Gastrocnemius medialis (tissue), 4 donors: Measurements from ENCODE around the gene GSTM5. TPM values are rescaled to one million over a fixed set of nuclear protein-coding genes. Genes with fewer than 3 reads are reported as not detected.

ENCODE experiments used
- ATAC-seq, 2 donors: fragments of 150-250 bp; one replicate each; pipeline ENCODE4 v1.9.1; 2016
- DNase-seq, 2 donors: peaks; one replicate each; pipeline ENCODE4 v3.0.0-alpha.2; 2019
- H3K27ac ChIP-seq, 4 donors: fragments of 200-600 bp; sonication (generic); 1 replicate in 1 of 4; 2 replicates in 3 of 4; pipeline ENCODE4 v1.5.1; 2016 to 2018; ENCODE audit warnings: mild to moderate bottlenecking in 2 of 4, moderate library complexity in 1 of 4
- H3K27me3 ChIP-seq, 3 donors: fragments of 200-600 bp; sonication (generic) in 2 of 3; 1 replicate in 1 of 3; 2 replicates in 2 of 3; pipeline versions ENCODE4 v1.5.1 to v1.6.0; 2016 to 2019; ENCODE audit warnings: mild to moderate bottlenecking in 1 of 3, moderate library complexity in 1 of 3
- H3K36me3 ChIP-seq, 2 donors: fragments of 200-600 bp; sonication (generic) in 1 of 2; one replicate each; pipeline ENCODE4 v1.5.1; 2017 to 2018
- H3K4me1 ChIP-seq, 2 donors: fragments of 200-600 bp; sonication (generic) in 1 of 2; one replicate each; pipeline ENCODE4 v1.5.1; 2016 to 2017; ENCODE audit warnings: mild to moderate bottlenecking in 2 of 2
- H3K4me3 ChIP-seq, 4 donors: fragments of 200-600 bp; sonication (generic) in 3 of 4; 1 replicate in 1 of 4; 2 replicates in 3 of 4; pipeline ENCODE4 v1.5.1; 2016 to 2019; ENCODE audit warnings: mild to moderate bottlenecking in 2 of 4
- H3K9me3 ChIP-seq, 3 donors: fragments of 200-600 bp; sonication (generic) in 2 of 3; 1 replicate in 1 of 3; 2 replicates in 2 of 3; pipeline ENCODE4 v1.5.1; 2016 to 2019
- CTCF ChIP-seq, 5 experiments: fragments of 450-650 bp in 3 of 5; fragments of 200-600 bp in 2 of 5; sonication (generic) in 2 of 5; IDR thresholded peaks in 4 of 5; conservative IDR thresholded peaks in 1 of 5; 1 replicate in 4 of 5; 2 replicates in 1 of 5; pipeline ENCODE4 v1.5.1; 2016 to 2019; ENCODE audit warnings: antibody characterized with exemption in 5 of 5, mild to moderate bottlenecking in 3 of 5, moderate library complexity in 3 of 5
- POLR2A ChIP-seq, 2 donors: fragments of 450-650 bp; IDR thresholded peaks; one replicate each; pipeline ENCODE4 v1.6.1; 2017; ENCODE audit warnings: antibody characterized with exemption in 2 of 2, mild to moderate bottlenecking in 2 of 2, moderate library complexity in 2 of 2
- in situ Hi-C, 4 donors: fragments of 200-750 bp; cut with MboI; loops; one replicate each; pipeline versions ENCODE4 v1.15.0 to v1.8.0; 2017; ENCODE audit warnings: low sequenced_read_pairs in 4 of 4
- intact Hi-C: fragments of 100-400 bp; cut with DNase I; formaldehyde crosslinking; loops from one replicate; pipeline ENCODE4 v1.15.1; 2023; ENCODE audit warnings: low total_unique reads
- total RNA-seq, 4 donors: library from RNA; depleted of rRNA; stranded (reverse); fragments of >200 nt; gene quantifications; one replicate each; pipeline versions ENCODE4 v1.1.0 to v1.2.3, GENCODE V29; 2016

The GSTM5 gene
- total RNA-seq, 4 donors from 2014 or later: 0.15 to 1.9 (median 0.63) TPM

- TF ChIP-seq POLR2A (IDR thresholded peaks at IDR 0.05): no peak
- no peak for TF ChIP-seq CTCF (IDR thresholded peaks at IDR 0.05 in 4 of 5, conservative IDR thresholded peaks at IDR 0.05 in 1 of 5)
- Histone ChIP-seq H3K36me3 (no peaks in the 10 kb centered on the region), H3K4me1 (no peaks in the 10 kb centered on the region), H3K27me3 (no peaks in the 10 kb centered on the region), H3K27ac (no peak overlapping the region), H3K4me3 (no peak overlapping the region), H3K9me3 (no peaks in the 10 kb centered on the region)
- no peak for ATAC-seq
- intact Hi-C loops: no loop called here
- in situ Hi-C loops: no loop called here
- DNase-seq: no peak
Observed at GRCh38 chr1:109760581-109761226, 48.7 kb downstream of the GSTM5 start.

- Histone ChIP-seq H3K27ac (no peak overlapping the region), H3K9me3 (no peaks in the 10 kb centered on the region), H3K4me1 (no peaks in the 10 kb centered on the region), H3K4me3 (no peak overlapping the region), H3K27me3 (no peaks in the 10 kb centered on the region), H3K36me3 (no peaks in the 10 kb centered on the region)
- DNase-seq: peak in 1 of 2 donors; percentile 7
- in situ Hi-C loops: no loop called here
- TF ChIP-seq CTCF (IDR thresholded peaks at IDR 0.05 in 4 of 5, conservative IDR thresholded peaks at IDR 0.05 in 1 of 5) (no peak), POLR2A (IDR thresholded peaks at IDR 0.05) (no peak)
- ATAC-seq: peak in 1 of 2 donors; percentile 39
- intact Hi-C loops: no loop called here
Observed at GRCh38 chr1:109761227-109762038, 49.4 kb downstream of the GSTM5 start.

- in situ Hi-C loops: no loop called here
- H3K27ac ChIP-seq: no peak overlapping the region
- H3K27me3 ChIP-seq: no peaks in the 10 kb centered on the region
- H3K4me1 ChIP-seq: no peaks in the 10 kb centered on the region
- intact Hi-C loops: no loop called here
- peak in 1 of 2 donors; percentile 1 for DNase-seq
- no peak for ATAC-seq
- no peaks in the 10 kb centered on the region for H3K36me3 ChIP-seq
- no peak overlapping the region for H3K4me3 ChIP-seq
- H3K9me3 ChIP-seq: no peaks in the 10 kb centered on the region
- TF ChIP-seq CTCF (IDR thresholded peaks at IDR 0.05 in 4 of 5, conservative IDR thresholded peaks at IDR 0.05 in 1 of 5) (no peak), POLR2A (IDR thresholded peaks at IDR 0.05) (no peak)
Observed at GRCh38 chr1:109762039-109762585, 50.1 kb downstream of the GSTM5 start.

GRCh38 chr1:109762821-109763645 lies 51.0 kb downstream of the GSTM5 start:
- TF ChIP-seq CTCF (IDR thresholded peaks at IDR 0.05 in 4 of 5, conservative IDR thresholded peaks at IDR 0.05 in 1 of 5) (no peak), POLR2A (IDR thresholded peaks at IDR 0.05) (no peak)
- Histone ChIP-seq H3K4me1 (no peaks in the 10 kb centered on the region), H3K36me3 (no peaks in the 10 kb centered on the region), H3K27me3 (no peaks in the 10 kb centered on the region), H3K9me3 (no peaks in the 10 kb centered on the region), H3K27ac (no peak overlapping the region), H3K4me3 (no peak overlapping the region)
- peak in 1 of 2 donors; percentile 18 for DNase-seq
- in situ Hi-C loops (no loop called here), intact Hi-C loops (no loop called here)
- no peak for ATAC-seq
